GM12878 (cell line): ENCODE measurements around the gene HMCN2. TPM values are rescaled to one million over a fixed set of nuclear protein-coding genes. Genes with fewer than 3 reads are reported as not detected.

Experiments used
- ATAC-seq: fragments of 200-7000 bp; cut with Tn5 transposase; 3 replicates; pipeline ENCODE4 v1.9.1; 2020; ENCODE audit warnings: mild to moderate bottlenecking, moderate library complexity
- BruUV-seq: library from RNA; stranded (reverse); fragments of 400-500 nt; replicated peaks from 2 replicates; lab custom pipeline; 2021; lab: Mats Ljungman, UMichigan
- CTCF ChIA-PET: fragments of 300-600 bp; sonication (Branson Sonifier 250); formaldehyde crosslinking; extraction: SDS; loops from one replicate; lab custom pipeline; 2021; ENCODE audit warnings: inconsistent platforms; lab: Yijun Ruan, JAX
- POLR2A ChIA-PET: fragments of 350-600 bp; formaldehyde crosslinking; extraction: SDS; loops from one replicate; lab custom pipeline; 2021; ENCODE audit warnings: inconsistent platforms; lab: Charles Lee
- RAD21 ChIA-PET: fragments of 300-600 bp; sonication (Branson Sonifier 250); formaldehyde crosslinking; loops from one replicate; lab custom pipeline; 2023; ENCODE audit warnings: antibody characterized with exemption; ENCODE audit not compliant: unreplicated experiment; lab: Charles Lee
- SMC1A ChIA-PET: fragments of 300-600 bp; sonication (Branson Sonifier 250); formaldehyde crosslinking; loops from one replicate; lab custom pipeline; 2023; ENCODE audit not compliant: unreplicated experiment, uncharacterized antibody; lab: Charles Lee
- DNase-seq: peaks from one replicate; pipeline ENCODE4 v3.0.0-alpha.2; 2011; ENCODE audit warnings: low read depth, low spot score
- FAIRE-seq: peaks from 3 replicates; lab custom pipeline; 2011; peaks lifted over from hg19 to GRCh38; lab: Jason Lieb, UNC
- H2AFZ ChIP-seq: 2 replicates; pipeline ENCODE4 v1.6.0; 2011; ENCODE audit warnings: low read depth, low read length, control low read depth; ENCODE audit not compliant: control insufficient read depth
- H3K27ac ChIP-seq: 2 replicates; pipeline ENCODE4 v1.5.1; 2011; ENCODE audit warnings: control low read depth; ENCODE audit not compliant: control insufficient read depth, insufficient read depth
- H3K27me3 ChIP-seq, 2 experiments: replicated peaks in 1 of 2; 2 replicates each; pipeline versions ENCODE4 v1.6.0 to v1.6.1; 2011; ENCODE audit warnings: low read length in 1 of 2; ENCODE audit not compliant: control insufficient read depth in 2 of 2, insufficient read depth in 2 of 2
- H3K36me3 ChIP-seq, 2 experiments: 2 replicates each; pipeline ENCODE4 v1.5.1; 2011; ENCODE audit warnings: low read length in 1 of 2; ENCODE audit not compliant: control insufficient read depth in 2 of 2, insufficient read depth in 2 of 2
- H3K4me1 ChIP-seq: 2 replicates; pipeline ENCODE4 v1.6.1; 2011; ENCODE audit warnings: mild to moderate bottlenecking, low read length, moderate library complexity, mixed read lengths; ENCODE audit not compliant: control insufficient read depth, insufficient read depth
- H3K4me2 ChIP-seq: 2 replicates; pipeline ENCODE4 v1.6.0; 2011; ENCODE audit warnings: control low read depth; ENCODE audit not compliant: control insufficient read depth, insufficient read depth
- H3K4me3 ChIP-seq: fragments of 200-600 bp; sonication (generic); 2 replicates; pipeline ENCODE4 v1.5.1; 2016
- H3K79me2 ChIP-seq: 2 replicates; pipeline ENCODE4 v1.6.0; 2011; ENCODE audit warnings: low read length; ENCODE audit not compliant: control insufficient read depth, insufficient read depth
- H3K9ac ChIP-seq: 2 replicates; pipeline ENCODE4 v1.8.0; 2011; ENCODE audit warnings: low read length, control low read depth, mixed read lengths; ENCODE audit not compliant: control insufficient read depth, insufficient read depth
- H3K9me3 ChIP-seq: replicated peaks from 3 replicates; pipeline ENCODE4 v1.5.1; 2011; ENCODE audit warnings: mild to moderate bottlenecking, low read length; ENCODE audit not compliant: control insufficient read depth, insufficient read depth
- H4K20me1 ChIP-seq: 2 replicates; pipeline ENCODE4 v1.6.0; 2011; ENCODE audit not compliant: control insufficient read depth, insufficient read depth
- BHLHE40 ChIP-seq, 2 experiments: fragments of 450-650 bp in 1 of 2; IDR thresholded peaks; 2 replicates each; pipeline ENCODE4 v1.6.1; 2011 to 2017; ENCODE audit warnings: low read depth in 2 of 2, borderline replicate concordance in 1 of 2, improper control_type of control experiment in 1 of 2, low read length in 1 of 2, mild to moderate bottlenecking in 1 of 2
- BRCA1 ChIP-seq: IDR thresholded peaks from 2 replicates; pipeline ENCODE4 v1.6.1; 2011; ENCODE audit warnings: low read depth, low read length, improper control_type of control experiment
- CEBPB ChIP-seq, 2 experiments: fragments of 150-350 bp in 1 of 2; IDR thresholded peaks; 2 replicates each; pipeline ENCODE4 v1.6.1; 2012 to 2014; ENCODE audit warnings: low read depth in 2 of 2, low read length in 2 of 2, borderline replicate concordance in 1 of 2, inconsistent platforms in 1 of 2
- CHD2 ChIP-seq: IDR thresholded peaks from 2 replicates; pipeline ENCODE4 v1.6.1; 2011; ENCODE audit warnings: low read depth, low read length, improper control_type of control experiment, borderline replicate concordance
- CREM ChIP-seq: IDR thresholded peaks from 2 replicates; pipeline ENCODE4 v1.6.1; 2014; ENCODE audit warnings: antibody characterized with exemption, low read depth
- GATAD2B ChIP-seq: fragments of 450-650 bp; conservative IDR thresholded peaks from 2 replicates; pipeline ENCODE4 v1.6.1; 2017; ENCODE audit warnings: low read depth, mild to moderate bottlenecking, moderate library complexity
- KAT2A ChIP-seq: conservative IDR thresholded peaks from 2 replicates; pipeline ENCODE4 v1.6.1; 2011; ENCODE audit warnings: low read depth, low read length; ENCODE audit not compliant: control insufficient read depth
- NFXL1 ChIP-seq: fragments of 450-650 bp; IDR thresholded peaks from 2 replicates; pipeline ENCODE4 v1.6.1; 2017; ENCODE audit warnings: antibody characterized with exemption, mild to moderate bottlenecking, borderline replicate concordance
- NFYB ChIP-seq: IDR thresholded peaks from 2 replicates; pipeline ENCODE4 v1.6.1; 2011; ENCODE audit warnings: low read depth, mild to moderate bottlenecking, low read length, improper control_type of control experiment, moderate library complexity; ENCODE audit not compliant: insufficient read depth
- POLR2A ChIP-seq: IDR thresholded peaks from 2 replicates; pipeline ENCODE4 v1.6.1; 2011; ENCODE audit warnings: low read depth, mild to moderate bottlenecking, low read length
- POLR2AphosphoS5 ChIP-seq: IDR thresholded peaks from 2 replicates; pipeline ENCODE4 v1.6.1; 2011; ENCODE audit warnings: mild to moderate bottlenecking, low read length, inconsistent platforms
- POU2F2 ChIP-seq: IDR thresholded peaks from 3 replicates; pipeline ENCODE4 v1.6.1; 2011; ENCODE audit warnings: low read depth, mild to moderate bottlenecking, low read length, borderline replicate concordance
- SMC3 ChIP-seq: IDR thresholded peaks from 2 replicates; pipeline ENCODE4 v1.6.1; 2011; ENCODE audit warnings: low read length, improper control_type of control experiment, borderline replicate concordance
- YBX1 ChIP-seq: fragments of 450-650 bp; IDR thresholded peaks from 2 replicates; pipeline ENCODE4 v1.6.1; 2016; ENCODE audit warnings: antibody characterized with exemption
- ZSCAN29 ChIP-seq: fragments of 450-650 bp; IDR thresholded peaks from 2 replicates; pipeline ENCODE4 v1.6.1; 2017; ENCODE audit warnings: mild to moderate bottlenecking, moderate library complexity
- WGBS: methylation state at CpG from one replicate; pipeline ENCODE4 v1.1.6; 2016; ENCODE audit warnings: low lambda C conversion rate; ENCODE audit not compliant: insufficient replicate concordance, insufficient coverage; ENCODE audit errors: missing lambda C conversion rate; 5-methylcytosine and 5-hydroxymethylcytosine counted together
- in situ Hi-C: fragments of 300-500 bp; cut with MboI; formaldehyde crosslinking; loops from 9 replicates; pipeline ENCODE4 v1.14.3; 2018; ENCODE audit warnings: mixed read lengths
- intact Hi-C: fragments of 100-400 bp; cut with micrococcal nuclease; formaldehyde crosslinking; loops from one replicate; pipeline ENCODE4 v1.14.2; 2022; ENCODE audit not compliant: unreplicated experiment
- polyA plus RNA-seq, 11 experiments: library from polyadenylated mRNA; depleted of rRNA in 4 of 11; unstranded in 6 of 11; stranded (reverse) in 5 of 11; fragments of >200 nt; fragmentation: Nextera tagmentation in 4 of 11; fragmentation: Illumina TruSeq in 1 of 11; extraction: Ambion mirVana in 4 of 11; extraction: Trizol in 1 of 11; gene quantifications; 1 replicate in 1 of 11; 2 replicates in 10 of 11; pipeline versions ENCODE4 v1.2.1 to v1.2.3, GENCODE V29; 2011 to 2016; ENCODE audit warnings: inconsistent platforms in 2 of 11, missing spikeins in 2 of 11, low read depth in 1 of 11
- total RNA-seq, 4 experiments: library from RNA; depleted of rRNA in 3 of 4; stranded (reverse); fragments of >200 nt in 3 of 4; fragmentation: Illumina TruSeq in 1 of 4; extraction: Trizol in 1 of 4; gene quantifications; 2 replicates each; pipeline versions ENCODE4 v1.2.1 to v1.2.3, GENCODE V29; 2013 to 2021
- TF ChIP-seq, protein P1 (sequence below): fragments of 450-650 bp; formaldehyde crosslinking; IDR thresholded peaks from 2 replicates; pipeline ENCODE4 v1.4.0; 2020; ENCODE audit warnings: mild to moderate bottlenecking, moderate library complexity
- TF ChIP-seq, protein P2 (sequence below): fragments of 450-650 bp; IDR thresholded peaks from 2 replicates; pipeline ENCODE4 v1.6.1; 2016; ENCODE audit warnings: mild to moderate bottlenecking

HMCN2 gene
- total and polyA plus RNA-seq, 10 of the 15 experiments (the other 5 are each of a cell fraction or from before 2014, with no cell fraction given): 0.04 TPM; not detected in 9

DNA sequence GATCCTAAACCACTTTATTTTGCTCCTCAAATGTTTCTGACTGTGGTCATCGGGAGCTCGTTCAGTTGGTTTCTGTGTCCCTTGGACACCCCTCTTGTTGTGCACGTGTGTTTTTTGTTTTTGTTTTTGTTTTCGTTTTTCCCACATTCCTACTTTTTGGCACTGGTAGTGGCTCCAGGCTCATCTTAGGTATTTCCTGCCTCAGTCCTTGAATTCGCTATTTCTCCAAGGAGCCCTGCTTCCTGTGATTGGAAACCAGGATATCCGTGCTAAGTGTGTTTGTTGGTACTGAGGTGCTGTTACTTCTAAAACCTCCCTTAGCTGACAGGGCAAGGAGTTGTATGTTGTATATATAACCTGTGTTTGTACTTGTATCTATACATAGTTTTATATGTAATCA lies 5.9 kb downstream of the HMCN2 start (continued):
- TF ChIP-seq, protein P1, sequence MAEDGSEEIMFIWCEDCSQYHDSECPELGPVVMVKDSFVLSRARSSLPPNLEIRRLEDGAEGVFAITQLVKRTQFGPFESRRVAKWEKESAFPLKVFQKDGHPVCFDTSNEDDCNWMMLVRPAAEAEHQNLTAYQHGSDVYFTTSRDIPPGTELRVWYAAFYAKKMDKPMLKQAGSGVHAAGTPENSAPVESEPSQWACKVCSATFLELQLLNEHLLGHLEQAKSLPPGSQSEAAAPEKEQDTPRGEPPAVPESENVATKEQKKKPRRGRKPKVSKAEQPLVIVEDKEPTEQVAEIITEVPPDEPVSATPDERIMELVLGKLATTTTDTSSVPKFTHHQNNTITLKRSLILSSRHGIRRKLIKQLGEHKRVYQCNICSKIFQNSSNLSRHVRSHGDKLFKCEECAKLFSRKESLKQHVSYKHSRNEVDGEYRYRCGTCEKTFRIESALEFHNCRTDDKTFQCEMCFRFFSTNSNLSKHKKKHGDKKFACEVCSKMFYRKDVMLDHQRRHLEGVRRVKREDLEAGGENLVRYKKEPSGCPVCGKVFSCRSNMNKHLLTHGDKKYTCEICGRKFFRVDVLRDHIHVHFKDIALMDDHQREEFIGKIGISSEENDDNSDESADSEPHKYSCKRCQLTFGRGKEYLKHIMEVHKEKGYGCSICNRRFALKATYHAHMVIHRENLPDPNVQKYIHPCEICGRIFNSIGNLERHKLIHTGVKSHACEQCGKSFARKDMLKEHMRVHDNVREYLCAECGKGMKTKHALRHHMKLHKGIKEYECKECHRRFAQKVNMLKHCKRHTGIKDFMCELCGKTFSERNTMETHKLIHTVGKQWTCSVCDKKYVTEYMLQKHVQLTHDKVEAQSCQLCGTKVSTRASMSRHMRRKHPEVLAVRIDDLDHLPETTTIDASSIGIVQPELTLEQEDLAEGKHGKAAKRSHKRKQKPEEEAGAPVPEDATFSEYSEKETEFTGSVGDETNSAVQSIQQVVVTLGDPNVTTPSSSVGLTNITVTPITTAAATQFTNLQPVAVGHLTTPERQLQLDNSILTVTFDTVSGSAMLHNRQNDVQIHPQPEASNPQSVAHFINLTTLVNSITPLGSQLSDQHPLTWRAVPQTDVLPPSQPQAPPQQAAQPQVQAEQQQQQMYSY (CRISPR knock-in tag): no peak
- no peak for TF ChIP-seq KAT2A
- TF ChIP-seq CHD2: no peak
- TF ChIP-seq CREM: no peak

DNA sequence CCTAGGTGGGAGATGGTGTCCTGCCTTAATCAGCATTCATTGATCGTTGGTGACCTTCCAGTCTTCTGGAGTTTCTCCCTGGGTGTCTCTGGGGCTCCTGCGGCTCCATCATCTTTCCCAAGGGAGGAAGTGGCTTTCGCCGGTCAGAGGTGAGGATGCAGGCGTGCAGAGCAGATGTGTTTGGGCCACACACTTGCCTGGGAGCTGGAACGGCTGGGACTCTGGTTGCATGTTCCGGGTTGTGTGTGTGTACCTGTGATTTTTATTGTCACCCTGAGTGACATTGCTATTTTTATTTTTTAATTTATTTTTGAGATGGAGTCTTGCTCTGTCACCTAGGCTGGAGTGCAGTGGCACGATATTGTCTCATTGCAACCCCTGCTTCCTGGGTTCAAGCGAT lies 9.6 kb downstream of the HMCN2 start:
- 17% methylated on average over 9 of the region's 9 CpGs for WGBS
- H4K20me1 ChIP-seq: no peaks in the 10 kb centered on the region
- ATAC-seq (no peak), FAIRE-seq (no peak), DNase-seq (no peak)
- no peaks in the 10 kb centered on the region for H3K9me3 ChIP-seq
- ChIA-PET SMC1A (no interaction called here), CTCF (no interaction called here), RAD21 (no interaction called here), POLR2A (no interaction called here)
- H3K27ac ChIP-seq: no peak overlapping the region
- no TSS peak for BruUV-seq
- no peaks in the 10 kb centered on the region; a peak in 1 of 4 replicates for H3K27me3 ChIP-seq
- H3K79me2 ChIP-seq: no peaks in the 10 kb centered on the region
- no peaks in the 10 kb centered on the region for H3K36me3 ChIP-seq
- H2AFZ ChIP-seq: no peak overlapping the region
- H3K4me3 ChIP-seq: no peak overlapping the region
- in situ Hi-C loops: no loop called here
- intact Hi-C loops: no loop called here
- no peak overlapping the region for H3K9ac ChIP-seq
- no peak overlapping the region for H3K4me2 ChIP-seq
- no peaks in the 10 kb centered on the region for H3K4me1 ChIP-seq
- no peak for TF ChIP-seq BHLHE40 (IDR thresholded peaks at IDR 0.05; ENCODE audit: borderline replicate concordance in 1 of 2, low read depth in 2 of 2, low read length in 1 of 2)
- no peak for TF ChIP-seq POLR2AphosphoS5
- TF ChIP-seq ZSCAN29: no peak
- no peak for TF ChIP-seq GATAD2B
- no peak for TF ChIP-seq SMC3
- no peak for TF ChIP-seq NFXL1
- TF ChIP-seq CEBPB (IDR thresholded peaks at IDR 0.05; ENCODE audit: borderline replicate concordance in 1 of 2, low read depth in 2 of 2, low read length in 2 of 2): no peak
- no peak for TF ChIP-seq NFYB
- TF ChIP-seq POLR2A: no peak
- TF ChIP-seq, protein P2, sequence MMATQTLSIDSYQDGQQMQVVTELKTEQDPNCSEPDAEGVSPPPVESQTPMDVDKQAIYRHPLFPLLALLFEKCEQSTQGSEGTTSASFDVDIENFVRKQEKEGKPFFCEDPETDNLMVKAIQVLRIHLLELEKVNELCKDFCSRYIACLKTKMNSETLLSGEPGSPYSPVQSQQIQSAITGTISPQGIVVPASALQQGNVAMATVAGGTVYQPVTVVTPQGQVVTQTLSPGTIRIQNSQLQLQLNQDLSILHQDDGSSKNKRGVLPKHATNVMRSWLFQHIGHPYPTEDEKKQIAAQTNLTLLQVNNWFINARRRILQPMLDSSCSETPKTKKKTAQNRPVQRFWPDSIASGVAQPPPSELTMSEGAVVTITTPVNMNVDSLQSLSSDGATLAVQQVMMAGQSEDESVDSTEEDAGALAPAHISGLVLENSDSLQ: no peak
- TF ChIP-seq POU2F2: no peak
- no peak for TF ChIP-seq YBX1
- TF ChIP-seq BRCA1: no peak
